HUES64 (cell line): ENCODE measurements around the gene IFI44.

Experiments
- H3K27ac ChIP-seq: 2 replicates; pipeline ENCODE4 v1.7.0; 2013; ENCODE audit warnings: low read depth, low read length, inconsistent platforms
- H3K27me3 ChIP-seq: 2 replicates; pipeline ENCODE4 v1.6.1; 2013; ENCODE audit warnings: mild to moderate bottlenecking, low read length; ENCODE audit not compliant: insufficient read depth
- H3K36me3 ChIP-seq: 2 replicates; pipeline ENCODE4 v1.6.1; 2013; ENCODE audit warnings: mild to moderate bottlenecking, low read length; ENCODE audit not compliant: insufficient read depth
- H3K4me1 ChIP-seq: 2 replicates; pipeline ENCODE4 v1.6.1; 2013; ENCODE audit warnings: mild to moderate bottlenecking, low read length, moderate library complexity; ENCODE audit not compliant: insufficient read depth
- H3K4me3 ChIP-seq: 2 replicates; pipeline ENCODE4 v1.5.1; 2013; ENCODE audit warnings: mild to moderate bottlenecking, low read length, moderate library complexity
- H3K9ac ChIP-seq: 2 replicates; pipeline ENCODE4 v1.6.1; 2013; ENCODE audit warnings: mild to moderate bottlenecking, low read depth, low read length
- H3K9me3 ChIP-seq: 2 replicates; pipeline ENCODE4 v1.6.1; 2013; ENCODE audit warnings: low read depth, low read length; ENCODE audit not compliant: insufficient read depth
- whole genome bisulfite sequencing: fragments of 150-250, 120-280 bp; methylation state at CpG from one replicate; pipeline ENCODE4 v1.1.7; 2013; ENCODE audit warnings: missing lambda C conversion rate; 5-methylcytosine and 5-hydroxymethylcytosine counted together

The IFI44 gene

DNA sequence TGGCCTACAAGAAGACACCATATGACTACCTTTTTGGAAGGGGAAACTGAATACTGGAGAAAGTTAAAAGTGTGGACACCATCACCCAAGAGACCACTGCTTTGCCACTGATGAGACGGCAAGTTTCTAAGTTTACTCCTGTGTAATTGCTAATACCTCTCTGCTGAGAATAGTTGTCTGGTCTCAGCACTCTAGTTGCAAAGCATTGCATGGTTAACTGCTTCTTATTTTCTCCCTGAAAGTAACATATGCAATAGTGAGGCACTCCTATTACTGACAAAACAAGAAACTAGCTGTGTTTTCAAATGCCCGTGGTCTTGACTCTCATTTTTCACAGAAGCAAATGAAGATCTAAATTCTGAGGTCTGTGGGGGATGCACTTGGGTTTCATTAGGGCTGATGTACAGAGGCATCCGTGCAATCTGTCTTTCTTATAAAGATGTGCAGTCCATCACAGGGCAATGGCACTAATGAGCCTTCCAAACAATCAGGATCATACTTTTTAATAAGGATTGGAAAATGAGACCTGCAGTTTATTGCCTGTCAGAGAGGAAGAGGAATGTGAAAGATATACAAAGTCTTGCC is 62.9 kb downstream of the IFI44 start:
- Histone ChIP-seq H3K27me3 (no peaks in the 10 kb centered on the region), H3K4me3 (no peak overlapping the region), H3K9me3 (no peaks in the 10 kb centered on the region), H3K9ac (no peak overlapping the region), H3K4me1 (no peaks in the 10 kb centered on the region), H3K36me3 (no peaks in the 10 kb centered on the region), H3K27ac (no peak overlapping the region)
- WGBS: 92% methylated on average over 3 of the region's 3 CpGs

DNA sequence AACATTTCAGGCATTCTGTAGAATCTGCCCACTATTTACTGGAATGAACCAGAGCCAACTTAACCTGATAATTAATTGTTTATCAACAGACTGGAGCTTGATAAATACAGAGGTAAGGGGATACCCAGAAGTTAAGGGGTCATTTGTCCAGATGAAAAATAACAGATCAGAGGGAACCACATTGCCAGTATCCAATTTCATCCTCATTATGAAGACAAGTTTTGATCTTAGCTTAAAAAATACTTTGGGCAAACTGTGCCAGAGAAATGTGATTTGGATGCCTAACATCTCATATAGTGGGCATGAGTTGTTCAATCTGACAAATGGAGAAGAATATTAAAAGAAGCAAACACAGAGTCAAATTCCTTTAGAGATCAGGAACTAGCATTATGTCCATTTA is 63.7 kb downstream of the IFI44 start:
- Histone ChIP-seq H3K4me1 (0 out of 2 replicates have a peak, but pooled peaks cover under 1% of the 10 kb centered on the region), H3K27me3 (no peaks in the 10 kb centered on the region), H3K27ac (no peak overlapping the region), H3K36me3 (no peaks in the 10 kb centered on the region), H3K9ac (no peak overlapping the region), H3K4me3 (no peak overlapping the region), H3K9me3 (no peaks in the 10 kb centered on the region)
